LNCaP clone FGC (cell line): ENCODE measurements around the gene SBNO1.
"Not testable (repeated sequence)": the region's sequence is repeated elsewhere in the genome, so short reads cannot be mapped to it uniquely, and the experiment has no call there.

Source experiments
- DNase-seq: peaks from one replicate; pipeline ENCODE4 v3.0.0-alpha.2; 2011; ENCODE audit warnings: low read depth
- H3K4me3 ChIP-seq: 2 replicates; pipeline ENCODE4 v1.5.1; 2011; ENCODE audit warnings: mild to moderate bottlenecking, low read depth, low read length, control low read depth
- CTCF ChIP-seq: IDR thresholded peaks from 2 replicates; pipeline ENCODE4 v1.5.1; 2012; ENCODE audit warnings: mild to moderate bottlenecking; ENCODE audit not compliant: control insufficient read depth, insufficient read depth; ENCODE audit errors: extremely low read depth

Gene SBNO1

DNA sequence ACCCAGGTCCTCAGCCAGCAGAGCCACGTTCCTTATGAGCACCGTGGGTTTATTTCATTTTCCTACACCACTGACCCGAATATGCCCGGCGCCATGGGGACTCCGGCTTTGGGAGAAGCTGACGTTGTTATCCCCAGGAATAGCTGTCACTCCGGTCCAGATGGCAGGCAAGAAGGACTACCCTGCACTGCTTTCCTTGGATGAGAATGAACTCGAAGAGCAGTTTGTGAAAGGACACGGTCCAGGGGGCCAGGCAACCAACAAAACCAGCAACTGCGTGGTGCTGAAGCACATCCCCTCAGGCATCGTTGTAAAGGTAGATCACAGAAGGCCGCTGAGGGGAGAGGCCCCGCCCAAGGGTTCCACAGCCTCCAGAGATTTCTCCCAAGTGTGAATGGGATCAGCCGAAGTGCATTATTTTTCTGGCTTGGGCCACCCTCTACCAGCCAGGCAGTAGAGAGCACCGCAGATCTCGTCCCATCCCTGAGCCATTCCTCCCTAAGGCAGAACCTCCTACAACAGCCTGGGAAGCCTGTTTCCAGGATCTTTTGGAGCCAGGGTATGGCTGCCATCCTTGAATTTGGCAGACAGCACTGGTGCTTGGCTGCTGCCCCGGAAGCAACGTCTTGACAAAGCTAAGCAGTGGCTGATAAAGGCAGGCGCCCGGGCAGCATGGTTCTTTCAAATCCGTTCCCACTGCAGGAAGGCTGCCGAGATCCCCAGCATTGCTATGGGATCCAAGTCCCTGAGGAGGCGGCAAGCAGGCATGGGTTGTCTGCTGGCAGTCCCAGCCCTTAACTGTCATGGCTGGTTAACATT lies 110.8 kb downstream of the SBNO1 start:
- no peak for DNase-seq
- TF ChIP-seq CTCF: no peak
- no peak overlapping the region for H3K4me3 ChIP-seq

GRCh38 chr12:123252365-123252764 lies 112.3 kb downstream of the SBNO1 start:
- DNase-seq, H3K4me3 ChIP-seq: not testable (repeated sequence)

- peak overlapping the region; percentile 19 for H3K4me3 ChIP-seq
- TF ChIP-seq CTCF: no peak
- DNase-seq: no peak
Measured at GRCh38 chr12:123251403-123252076, 113.1 kb downstream of the SBNO1 start.

- no peak for TF ChIP-seq CTCF
Measured at GRCh38 chr12:123250471-123251383, 113.9 kb downstream of the SBNO1 start.

DNA sequence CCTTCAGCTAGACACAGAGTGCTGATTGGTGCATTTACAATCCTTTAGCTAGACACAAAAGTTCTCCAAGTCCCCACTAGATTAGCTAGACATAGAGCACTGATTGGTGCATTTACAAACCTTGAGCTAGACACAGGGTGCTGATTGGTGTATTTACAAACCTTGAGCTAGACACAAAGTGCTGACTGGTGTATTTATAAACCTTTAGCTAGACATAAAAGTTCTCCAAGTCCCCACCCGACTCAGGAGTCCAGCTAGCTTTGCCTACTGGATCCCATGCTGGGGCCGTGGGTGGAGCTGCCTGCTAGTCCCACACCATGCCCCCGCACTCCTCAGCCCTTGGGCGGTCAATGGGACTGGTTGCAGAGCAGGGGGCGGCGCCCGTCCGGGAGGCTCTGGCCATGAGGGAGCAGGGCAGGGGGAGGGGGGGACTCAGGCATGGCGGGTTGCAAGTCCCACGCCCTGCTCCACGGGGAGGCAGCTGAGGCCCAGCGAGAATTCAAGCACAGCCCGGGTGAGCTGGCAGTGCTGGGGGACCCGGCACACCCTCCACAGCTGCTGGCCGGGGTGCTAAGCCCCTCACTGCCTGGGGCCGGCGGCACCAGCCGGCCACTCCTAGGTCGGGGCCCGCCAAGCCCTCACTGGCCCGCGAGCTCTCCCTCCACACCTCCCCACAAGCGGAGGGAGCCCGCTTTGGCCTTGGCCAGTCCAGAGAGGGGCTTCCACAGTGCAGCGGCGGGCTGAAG lies 115.5 kb downstream of the SBNO1 start:
- DNase-seq, H3K4me3 ChIP-seq: not testable (repeated sequence)

More at GRCh38 chr12:123250471-123251383, 113.9 kb downstream of the SBNO1 start:
- peak; percentile 86 for DNase-seq
- peak overlapping the region; percentile 19 for H3K4me3 ChIP-seq

DNA sequence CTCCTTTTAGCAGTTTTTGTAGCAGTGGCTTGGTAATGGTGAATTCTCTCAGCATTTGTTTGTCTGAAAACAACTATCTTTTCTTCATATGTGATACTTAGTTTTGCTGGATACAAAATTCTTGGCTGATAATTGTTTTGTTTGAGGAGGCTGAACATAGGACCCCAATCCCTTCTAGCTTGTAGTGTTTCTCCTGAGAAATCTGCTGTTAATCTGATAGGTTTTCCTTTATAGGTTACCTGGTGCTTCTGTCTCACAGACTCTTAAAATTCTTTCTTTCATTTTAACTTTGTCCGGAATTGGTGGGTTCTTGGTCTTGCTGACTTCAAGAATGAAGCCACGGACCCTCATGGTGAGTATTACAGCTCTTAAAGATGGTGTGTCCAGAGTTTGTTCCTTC lies 116.5 kb downstream of the SBNO1 start:
- not testable (repeated sequence) for H3K4me3 ChIP-seq, DNase-seq

- no peak overlapping the region for H3K4me3 ChIP-seq
- DNase-seq: no peak
- TF ChIP-seq CTCF: no peak
Measured at GRCh38 chr12:123245678-123246077, 119.0 kb downstream of the SBNO1 start.
